ENCODE measurements around the gene CDC42SE1.

CDC42SE1 gene

DNA sequence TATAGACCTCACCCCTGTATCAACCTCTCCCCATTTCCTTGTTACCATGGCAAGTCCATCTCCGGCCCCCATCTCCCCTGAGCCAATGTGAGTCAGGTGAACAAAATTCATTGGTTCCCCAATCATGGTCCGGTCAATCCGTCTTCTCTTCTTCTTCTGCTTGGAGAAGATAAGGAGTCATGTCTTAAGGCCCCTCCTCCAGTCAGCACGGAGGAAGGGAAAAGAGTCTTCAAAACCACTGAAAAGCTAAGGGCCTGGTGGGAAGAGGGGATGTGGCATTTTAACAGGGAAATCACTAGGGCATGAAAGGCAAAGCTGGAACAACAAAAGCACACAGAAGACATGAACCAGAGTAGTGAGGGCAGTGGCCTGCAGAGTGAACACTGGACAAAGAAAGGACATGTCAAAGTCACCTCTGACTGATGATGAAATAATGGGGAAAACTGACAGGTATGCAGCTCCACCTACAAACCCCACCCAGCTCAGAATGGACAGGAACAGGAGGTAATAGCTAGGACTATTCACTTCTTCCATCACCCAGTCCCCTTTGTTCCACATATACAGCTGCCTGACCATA is 4.4 kb downstream of the CDC42SE1 start:
- DNase-seq (ENCODE audit: low read depth) = no peak
- H3K4me3 ChIP-seq (ENCODE audit: low read depth, low read length) = no peak overlapping the region
- TF ChIP-seq, protein P1, sequence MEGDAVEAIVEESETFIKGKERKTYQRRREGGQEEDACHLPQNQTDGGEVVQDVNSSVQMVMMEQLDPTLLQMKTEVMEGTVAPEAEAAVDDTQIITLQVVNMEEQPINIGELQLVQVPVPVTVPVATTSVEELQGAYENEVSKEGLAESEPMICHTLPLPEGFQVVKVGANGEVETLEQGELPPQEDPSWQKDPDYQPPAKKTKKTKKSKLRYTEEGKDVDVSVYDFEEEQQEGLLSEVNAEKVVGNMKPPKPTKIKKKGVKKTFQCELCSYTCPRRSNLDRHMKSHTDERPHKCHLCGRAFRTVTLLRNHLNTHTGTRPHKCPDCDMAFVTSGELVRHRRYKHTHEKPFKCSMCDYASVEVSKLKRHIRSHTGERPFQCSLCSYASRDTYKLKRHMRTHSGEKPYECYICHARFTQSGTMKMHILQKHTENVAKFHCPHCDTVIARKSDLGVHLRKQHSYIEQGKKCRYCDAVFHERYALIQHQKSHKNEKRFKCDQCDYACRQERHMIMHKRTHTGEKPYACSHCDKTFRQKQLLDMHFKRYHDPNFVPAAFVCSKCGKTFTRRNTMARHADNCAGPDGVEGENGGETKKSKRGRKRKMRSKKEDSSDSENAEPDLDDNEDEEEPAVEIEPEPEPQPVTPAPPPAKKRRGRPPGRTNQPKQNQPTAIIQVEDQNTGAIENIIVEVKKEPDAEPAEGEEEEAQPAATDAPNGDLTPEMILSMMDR (conservative IDR thresholded peaks at IDR 0.05; ENCODE audit: low read depth, low read length) = no peak

DNA sequence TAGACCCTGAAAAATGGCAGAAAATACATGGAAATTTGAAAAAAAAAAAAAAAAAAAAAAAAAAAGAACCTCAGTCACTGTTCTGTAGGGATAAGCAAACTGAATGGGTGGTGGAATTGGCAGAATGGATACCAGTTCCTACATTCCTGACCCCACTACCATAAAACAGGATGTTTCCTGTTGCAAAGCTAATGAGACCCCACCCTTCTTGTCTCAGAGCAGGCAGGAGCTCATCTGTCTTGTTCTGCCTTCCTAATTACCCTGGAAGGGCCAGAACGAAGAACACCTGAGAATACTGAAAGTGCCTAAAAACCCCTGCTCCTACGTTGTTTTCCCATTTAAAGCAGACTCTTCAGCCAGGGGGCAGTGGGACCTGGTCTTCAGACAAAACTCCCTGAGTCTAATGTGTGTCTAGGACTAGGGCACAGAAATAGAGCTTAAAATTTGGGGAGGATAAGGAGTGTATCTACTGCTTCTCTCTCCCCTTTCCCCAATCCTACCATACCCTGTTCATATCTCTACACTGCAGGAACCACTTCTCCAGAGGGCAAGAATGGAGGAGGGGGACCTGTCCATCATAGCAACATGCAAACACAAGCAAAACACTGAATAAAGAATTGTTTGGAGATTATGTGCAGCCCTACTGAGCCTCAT is 7.9 kb downstream of the CDC42SE1 start:
- no peak overlapping the region for H3K4me3 ChIP-seq (ENCODE audit: low read depth, low read length)
- TF ChIP-seq, protein P1 (conservative IDR thresholded peaks at IDR 0.05; ENCODE audit: low read depth, low read length) = no peak
- DNase-seq (ENCODE audit: low read depth) = no peak

DNA sequence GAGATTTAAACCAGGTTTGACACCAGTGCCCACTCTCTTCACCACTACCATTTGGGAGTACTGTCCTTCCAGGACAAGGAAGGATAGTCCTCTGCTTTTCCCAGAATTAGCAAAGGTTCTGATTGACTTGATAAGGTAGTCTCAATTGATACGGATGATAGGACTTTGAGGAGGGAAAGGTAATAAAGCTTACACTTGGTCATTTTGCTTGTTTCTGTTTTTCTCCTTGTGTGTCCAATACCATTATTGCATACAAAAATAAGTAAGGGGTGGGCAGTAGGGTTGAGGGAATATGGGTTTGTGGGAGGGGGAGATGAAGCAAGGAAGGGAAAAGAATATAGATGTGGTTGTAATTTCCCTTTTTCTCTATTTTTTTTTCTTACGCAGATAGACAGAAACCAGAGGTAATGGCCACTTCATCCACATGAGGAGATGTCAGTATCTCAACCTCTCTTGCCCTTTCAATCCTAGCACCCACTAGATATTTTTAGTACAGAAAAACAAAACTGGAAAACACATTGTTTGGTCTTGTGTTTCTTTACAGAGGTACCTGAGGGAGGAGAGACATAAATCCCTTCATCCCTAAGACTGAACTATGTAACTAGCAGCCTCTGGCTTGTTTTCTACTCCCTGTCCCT is 9.3 kb downstream of the CDC42SE1 start:
- TF ChIP-seq, protein P1 (conservative IDR thresholded peaks at IDR 0.05; ENCODE audit: low read depth, low read length) = no peak
- no peak overlapping the region for H3K4me3 ChIP-seq (ENCODE audit: low read depth, low read length)
- DNase-seq (ENCODE audit: low read depth) = no peak

DNA sequence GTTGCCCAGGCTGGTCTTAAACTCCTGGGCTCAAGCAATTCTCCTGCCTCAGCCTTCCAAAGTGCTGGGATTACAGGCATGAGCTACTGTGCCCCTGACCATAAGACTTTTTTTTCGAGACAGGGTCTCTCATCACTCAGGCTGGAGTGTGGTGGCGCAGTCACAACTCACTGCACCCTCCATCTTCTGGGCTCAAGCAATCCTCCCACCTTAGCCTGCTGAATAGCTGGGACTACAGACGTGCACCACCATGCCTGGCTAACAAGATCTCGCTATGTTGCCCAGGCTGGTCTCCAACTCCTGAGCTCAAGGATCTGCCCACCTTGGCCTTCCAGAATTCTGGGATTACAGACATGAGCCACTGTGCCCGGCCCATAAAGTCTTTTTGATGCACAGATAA is 10.0 kb downstream of the CDC42SE1 start:
- TF ChIP-seq, protein P1 (conservative IDR thresholded peaks at IDR 0.05; ENCODE audit: low read depth, low read length) = no peak
- no peak for DNase-seq (ENCODE audit: low read depth)
- H3K4me3 ChIP-seq (ENCODE audit: low read depth, low read length) = no peak overlapping the region

DNA sequence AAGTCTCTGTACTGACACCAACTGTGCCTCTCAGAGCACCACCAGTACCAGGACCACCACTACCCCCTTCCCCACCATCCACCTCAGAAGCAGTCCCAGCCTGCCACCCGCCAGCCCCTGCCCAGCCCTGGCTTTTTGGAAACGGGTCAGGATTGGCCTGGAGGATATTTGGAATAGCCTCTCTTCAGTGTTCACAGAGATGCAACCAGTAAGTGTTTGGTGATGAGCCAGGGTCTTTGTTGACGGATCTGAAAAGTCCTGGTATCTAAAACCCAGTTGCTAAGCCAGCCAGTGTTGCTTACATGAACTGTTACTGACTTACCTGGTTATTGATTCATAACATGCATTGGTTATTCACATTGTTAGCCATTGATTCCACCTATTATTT is 10.8 kb downstream of the CDC42SE1 start:
- H3K4me3 ChIP-seq (ENCODE audit: low read depth, low read length) = peak overlapping the region; percentile 75
- TF ChIP-seq, protein P1 (conservative IDR thresholded peaks at IDR 0.05; ENCODE audit: low read depth, low read length) = no peak
- no peak for DNase-seq (ENCODE audit: low read depth)

DNA sequence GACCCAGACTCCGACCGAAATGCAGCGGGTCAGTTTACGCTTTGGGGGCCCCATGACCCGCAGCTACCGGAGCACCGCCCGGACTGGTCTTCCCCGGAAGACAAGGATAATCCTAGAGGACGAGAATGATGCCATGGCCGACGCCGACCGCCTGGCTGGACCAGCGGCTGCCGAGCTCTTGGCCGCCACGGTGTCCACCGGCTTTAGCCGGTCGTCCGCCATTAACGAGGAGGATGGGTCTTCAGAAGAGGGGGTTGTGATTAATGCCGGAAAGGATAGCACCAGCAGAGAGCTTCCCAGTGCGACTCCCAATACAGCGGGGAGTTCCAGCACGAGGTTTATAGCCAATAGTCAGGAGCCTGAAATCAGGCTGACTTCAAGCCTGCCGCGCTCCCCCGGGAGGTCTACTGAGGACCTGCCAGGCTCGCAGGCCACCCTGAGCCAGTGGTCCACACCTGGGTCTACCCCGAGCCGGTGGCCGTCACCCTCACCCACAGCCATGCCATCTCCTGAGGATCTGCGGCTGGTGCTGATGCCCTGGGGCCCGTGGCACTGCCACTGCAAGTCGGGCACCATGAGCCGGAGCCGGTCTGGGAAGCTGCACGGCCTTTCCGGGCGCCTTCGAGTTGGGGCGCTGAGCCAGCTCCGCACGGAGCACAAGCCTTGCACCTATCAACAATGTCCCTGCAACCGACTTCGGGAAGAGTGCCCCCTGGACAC is 11.3 kb downstream of the CDC42SE1 start:
- DNase-seq (ENCODE audit: low read depth) = peak; percentile 79
- TF ChIP-seq, protein P1 (conservative IDR thresholded peaks at IDR 0.05; ENCODE audit: low read depth, low read length) = peak; percentile 65
- H3K4me3 ChIP-seq (ENCODE audit: low read depth, low read length) = peak overlapping the region; percentile 75

Measured in choroid plexus epithelial cell (primary cell).